NB4 (cell line): ENCODE measurements around the gene CRIM1.

Source experiments
- DNase-seq: peaks from one replicate; pipeline ENCODE4 v3.0.0; 2010; ENCODE audit warnings: low read depth
- H3K4me3 ChIP-seq: one replicate; pipeline ENCODE4 v1.5.1; 2011; ENCODE audit warnings: mild to moderate bottlenecking, low read depth, low read length, moderate library complexity
- MYC ChIP-seq: IDR thresholded peaks from 2 replicates; pipeline ENCODE4 v1.6.1; 2011; ENCODE audit warnings: low read depth, low read length
- POLR2A ChIP-seq: IDR thresholded peaks from 2 replicates; pipeline ENCODE4 v1.6.1; 2011; ENCODE audit warnings: mild to moderate bottlenecking; ENCODE audit not compliant: insufficient read length; ENCODE audit errors: extremely low read depth
- TF ChIP-seq, protein P1 (sequence below): IDR thresholded peaks from one replicate; pipeline ENCODE4 v1.5.1; 2012; ENCODE audit warnings: low read depth, low read length
- TF ChIP-seq, protein P2 (sequence below): IDR thresholded peaks from 2 replicates; pipeline ENCODE4 v1.6.1; 2011; ENCODE audit warnings: low read depth, low read length

The CRIM1 gene

DNA sequence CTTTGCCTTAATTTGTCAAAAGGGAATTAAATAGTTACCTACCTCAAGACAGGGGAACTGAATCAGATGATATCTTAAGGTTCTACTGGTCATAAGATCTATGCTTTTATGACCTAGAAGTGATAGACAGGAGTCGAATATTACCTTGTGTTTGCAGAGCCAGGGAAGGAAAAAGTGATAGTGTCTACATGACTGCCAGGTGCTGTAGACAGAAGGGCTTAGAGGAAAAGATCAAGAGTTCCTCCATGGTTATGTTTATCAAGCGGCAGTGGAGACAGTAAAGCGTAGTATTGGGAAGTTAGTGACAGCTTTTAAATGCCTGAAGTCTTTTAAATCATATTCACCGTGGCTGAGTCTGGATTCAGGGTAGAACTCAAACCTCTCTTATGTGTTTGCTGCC lies 11.9 kb downstream of the CRIM1 start:
- no peak for TF ChIP-seq MYC
- TF ChIP-seq, protein P1, sequence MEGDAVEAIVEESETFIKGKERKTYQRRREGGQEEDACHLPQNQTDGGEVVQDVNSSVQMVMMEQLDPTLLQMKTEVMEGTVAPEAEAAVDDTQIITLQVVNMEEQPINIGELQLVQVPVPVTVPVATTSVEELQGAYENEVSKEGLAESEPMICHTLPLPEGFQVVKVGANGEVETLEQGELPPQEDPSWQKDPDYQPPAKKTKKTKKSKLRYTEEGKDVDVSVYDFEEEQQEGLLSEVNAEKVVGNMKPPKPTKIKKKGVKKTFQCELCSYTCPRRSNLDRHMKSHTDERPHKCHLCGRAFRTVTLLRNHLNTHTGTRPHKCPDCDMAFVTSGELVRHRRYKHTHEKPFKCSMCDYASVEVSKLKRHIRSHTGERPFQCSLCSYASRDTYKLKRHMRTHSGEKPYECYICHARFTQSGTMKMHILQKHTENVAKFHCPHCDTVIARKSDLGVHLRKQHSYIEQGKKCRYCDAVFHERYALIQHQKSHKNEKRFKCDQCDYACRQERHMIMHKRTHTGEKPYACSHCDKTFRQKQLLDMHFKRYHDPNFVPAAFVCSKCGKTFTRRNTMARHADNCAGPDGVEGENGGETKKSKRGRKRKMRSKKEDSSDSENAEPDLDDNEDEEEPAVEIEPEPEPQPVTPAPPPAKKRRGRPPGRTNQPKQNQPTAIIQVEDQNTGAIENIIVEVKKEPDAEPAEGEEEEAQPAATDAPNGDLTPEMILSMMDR = no peak
- TF ChIP-seq, protein P2, sequence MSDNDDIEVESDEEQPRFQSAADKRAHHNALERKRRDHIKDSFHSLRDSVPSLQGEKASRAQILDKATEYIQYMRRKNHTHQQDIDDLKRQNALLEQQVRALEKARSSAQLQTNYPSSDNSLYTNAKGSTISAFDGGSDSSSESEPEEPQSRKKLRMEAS = no peak
- TF ChIP-seq POLR2A = no peak
- no peak overlapping the region for H3K4me3 ChIP-seq
- DNase-seq = no peak

DNA sequence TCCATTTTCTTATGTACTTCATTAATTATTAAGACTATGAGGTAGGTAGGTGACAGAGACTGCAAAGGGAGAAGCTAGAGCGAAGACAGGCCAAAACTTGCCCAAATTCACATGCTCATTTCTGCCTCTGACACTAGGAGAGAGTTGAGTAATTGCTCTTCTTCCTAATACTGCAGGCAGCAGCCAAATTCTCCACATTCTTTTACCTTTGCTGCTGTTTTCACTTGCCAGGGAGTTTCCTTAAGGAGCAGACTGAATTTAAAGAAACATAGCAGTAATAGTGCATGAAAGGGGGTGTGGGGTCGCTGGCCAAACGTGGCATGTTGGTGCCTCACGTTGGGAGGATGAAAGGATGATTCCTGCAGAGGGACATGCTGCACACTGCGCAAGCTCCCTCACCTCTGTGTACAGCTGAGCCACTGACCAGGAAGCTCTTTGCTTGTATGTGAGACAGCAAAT lies 12.3 kb downstream of the CRIM1 start:
- no peak for TF ChIP-seq MYC
- TF ChIP-seq, protein P1 = no peak
- TF ChIP-seq, protein P2 = no peak
- no peak for TF ChIP-seq POLR2A
- no peak for DNase-seq
- H3K4me3 ChIP-seq = no peak overlapping the region

DNA sequence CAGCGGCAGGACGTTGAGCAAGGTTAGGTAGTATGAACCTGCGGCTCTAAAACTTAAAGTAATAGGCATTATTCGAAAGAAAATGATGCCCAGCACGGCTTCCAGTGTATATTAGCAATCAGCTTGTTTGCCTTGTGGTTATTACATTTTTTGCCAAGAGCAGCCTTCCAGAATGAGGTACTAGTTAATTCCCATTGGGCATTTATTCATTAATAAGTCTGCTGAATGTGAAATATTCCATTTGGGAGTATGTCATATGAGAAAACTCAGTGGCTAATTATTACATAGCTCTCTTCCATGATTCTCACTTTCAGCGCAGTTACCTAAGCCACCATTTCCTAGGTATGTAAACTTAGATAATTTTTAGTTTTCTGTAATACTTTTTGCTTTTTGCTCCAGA lies 12.9 kb downstream of the CRIM1 start:
- TF ChIP-seq, protein P1 = no peak
- TF ChIP-seq MYC = no peak
- TF ChIP-seq, protein P2 = no peak
- TF ChIP-seq POLR2A = no peak
- no peak overlapping the region for H3K4me3 ChIP-seq
- DNase-seq = no peak

DNA sequence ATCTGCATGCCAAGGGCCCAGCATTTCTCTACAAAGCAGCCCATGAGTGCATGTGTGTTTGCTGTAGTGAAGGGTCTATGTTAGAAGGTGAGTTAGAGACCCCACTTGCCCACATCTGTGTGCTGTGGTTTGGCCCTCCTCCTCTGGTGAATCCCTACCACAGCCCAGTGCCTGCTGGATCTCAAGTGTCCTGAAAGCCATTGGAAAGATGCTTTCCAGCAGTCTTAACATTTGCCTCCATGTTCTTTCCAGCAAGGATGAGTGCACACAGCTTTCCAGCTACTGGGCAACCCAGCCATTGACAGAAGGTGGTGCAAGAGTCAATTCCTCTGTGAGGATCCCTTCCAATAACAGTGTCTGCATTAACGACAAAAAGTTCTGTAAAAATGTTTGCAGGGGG lies 13.6 kb downstream of the CRIM1 start:
- TF ChIP-seq POLR2A = no peak
- H3K4me3 ChIP-seq = no peak overlapping the region
- no peak for DNase-seq

DNA sequence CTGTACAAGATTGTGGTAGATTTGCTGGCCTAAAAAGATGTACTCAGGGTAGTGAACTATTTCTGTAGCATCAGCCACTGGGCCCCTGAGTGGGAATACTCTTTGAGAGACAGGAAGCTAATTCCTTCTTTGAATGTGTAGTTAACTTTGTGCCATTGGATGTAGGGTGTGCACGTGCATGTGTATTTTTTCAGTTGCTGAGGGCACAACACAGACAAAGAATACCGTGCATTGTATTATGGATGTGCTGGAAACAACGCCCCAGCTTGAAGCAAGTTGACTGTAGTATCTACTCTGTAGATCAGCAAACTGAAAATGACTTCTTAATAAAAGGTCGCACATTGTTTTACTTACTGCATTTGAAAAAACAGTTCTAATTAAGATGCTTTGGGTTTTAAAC lies 14.1 kb downstream of the CRIM1 start:
- H3K4me3 ChIP-seq = no peak overlapping the region
- no peak for TF ChIP-seq POLR2A
- TF ChIP-seq MYC = no peak
- TF ChIP-seq, protein P1 = no peak
- TF ChIP-seq, protein P2 = no peak
- DNase-seq = no peak

DNA sequence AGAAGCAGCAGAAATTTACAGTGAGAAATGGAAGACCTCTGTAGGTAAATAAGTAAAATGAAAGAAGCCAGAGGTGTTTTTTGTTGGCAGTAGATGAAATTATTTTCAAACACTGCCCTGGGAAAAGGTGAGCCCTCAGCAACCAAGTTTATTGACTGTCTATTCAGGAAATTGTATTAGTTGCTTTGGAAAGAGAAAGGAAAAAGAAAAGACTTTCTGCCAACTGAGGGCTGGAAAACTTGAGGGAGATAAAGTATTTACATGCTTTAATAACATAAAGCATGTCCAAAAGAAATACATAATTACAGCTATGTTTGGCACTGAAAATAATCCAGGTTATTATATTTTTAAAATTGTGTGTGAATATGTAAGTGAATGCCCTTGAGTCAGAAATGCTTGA lies 14.7 kb downstream of the CRIM1 start:
- H3K4me3 ChIP-seq = no peak overlapping the region
- DNase-seq = no peak
- TF ChIP-seq POLR2A = no peak
- TF ChIP-seq, protein P1 = no peak
- no peak for TF ChIP-seq MYC
- TF ChIP-seq, protein P2 = no peak
